ENCODE results near the gene DNAH11. TPM values are rescaled to one million over a fixed set of nuclear protein-coding genes. Genes with fewer than 3 reads are reported as not detected.

Gene DNAH11
- total and polyA plus RNA-seq, 9 of the 15 experiments (the other 6 are each of a cell fraction or from before 2014, with no cell fraction given) = under 0.01 TPM; not detected in 7

GRCh38 chr7:21603972-21604749 lies 61.3 kb downstream of the DNAH11 start:
- FAIRE-seq = no peak
- Histone ChIP-seq H3K4me3 (no peak overlapping the region), H3K27me3 (ENCODE audit: control insufficient read depth in 2 of 2, insufficient read depth in 2 of 2, low read length in 2 of 2) (no peaks in the 10 kb centered on the region), H3K4me2 (ENCODE audit: insufficient read depth, low read length) (no peak overlapping the region), H4K20me1 (replicated peaks; ENCODE audit: control insufficient read depth, insufficient read depth, low read length) (no peaks in the 10 kb centered on the region), H2AFZ (ENCODE audit: low read depth, low read length) (no peak overlapping the region), H3K36me3 (ENCODE audit: control insufficient read depth, insufficient read depth, low read length) (no peaks in the 10 kb centered on the region), H3K27ac (ENCODE audit: extremely low read depth, low read depth, low read length) (no peak overlapping the region), H3K4me1 (replicated peaks in 1 of 2; ENCODE audit: control insufficient read depth in 2 of 2, insufficient read depth in 2 of 2, low read length in 2 of 2) (no peaks in the 10 kb centered on the region), H3K9me1 (ENCODE audit: control insufficient read depth, insufficient read depth, low read length) (no peaks in the 10 kb centered on the region), H3K9ac (ENCODE audit: insufficient read depth in 1 of 2, low read depth in 2 of 2, low read length in 2 of 2) (no peak overlapping the region), H3K9me3 (replicated peaks; ENCODE audit: control insufficient read depth, insufficient read depth, low read depth, low read length) (no peaks in the 10 kb centered on the region), H3K79me2 (ENCODE audit: control insufficient read depth, insufficient read depth, low read length) (no peaks in the 10 kb centered on the region)
- BruUV-seq (replicated peaks) = no TSS peak
- in situ Hi-C loops (cut with MboI) (no loop called here), intact Hi-C loops (cut with micrococcal nuclease) (no loop called here)
- DNase-seq (ENCODE audit: extremely low read depth in 1 of 4, low spot score in 3 of 4) = no peak
- no peak for ATAC-seq
- CTCF ChIA-PET (ENCODE audit: low intra/inter-chr PET ratio) = no interaction called here
- WGBS (ENCODE audit: insufficient coverage, low coverage, missing lambda C conversion rate) = 1% methylated on average over 5 of the region's 5 CpGs
- POLR2A ChIA-PET = no interaction called here
- TF ChIP-seq ZNF212 (CRISPR knock-in tag; IDR thresholded peaks at IDR 0.05) (no peak), JUN (IDR thresholded peaks at IDR 0.05; ENCODE audit: borderline replicate concordance, low read depth, low read length) (no peak), JUN (CRISPR knock-in tag; IDR thresholded peaks at IDR 0.05; ENCODE audit: borderline replicate concordance) (no peak), ZBTB26 (CRISPR knock-in tag; IDR thresholded peaks at IDR 0.05) (no peak), ZNF764 (CRISPR knock-in tag; IDR thresholded peaks at IDR 0.05; ENCODE audit: low read depth) (no peak), PYGO2 (tag; IDR thresholded peaks at IDR 0.05) (no peak), ZNF316 (IDR thresholded peaks at IDR 0.05) (no peak), ZNF778 (CRISPR knock-in tag; IDR thresholded peaks at IDR 0.05) (no peak), HMGXB4 (CRISPR knock-in tag; IDR thresholded peaks at IDR 0.05) (no peak), SRF (CRISPR knock-in tag; IDR thresholded peaks at IDR 0.05) (no peak), MXI1 (IDR thresholded peaks at IDR 0.05; ENCODE audit: low read depth, low read length) (no peak), IRF9 (tag; IDR thresholded peaks at IDR 0.05) (no peak), POLR3G (IDR thresholded peaks at IDR 0.05; ENCODE audit: extremely low read depth, insufficient read length, insufficient replicate concordance) (no peak), CEBPZ (IDR thresholded peaks at IDR 0.05; ENCODE audit: borderline replicate concordance, low read depth, low read length) (no peak)

All from K562 (cell line).